GM12892 (cell line): Measurements from ENCODE around the gene CELA2B.
"Not testable (repeated sequence)": the region's sequence is repeated elsewhere in the genome, so short reads cannot be mapped to it uniquely, and the experiment has no call there.

ENCODE experiments used
- POLR2A ChIP-seq: IDR thresholded peaks from 2 replicates; pipeline ENCODE4 v1.6.1; 2011; ENCODE audit warnings: low read depth, low read length, control low read depth
- POLR2AphosphoS5 ChIP-seq: IDR thresholded peaks from 2 replicates; pipeline ENCODE4 v1.6.1; 2011; ENCODE audit warnings: low read depth, low read length, control low read depth

DNA sequence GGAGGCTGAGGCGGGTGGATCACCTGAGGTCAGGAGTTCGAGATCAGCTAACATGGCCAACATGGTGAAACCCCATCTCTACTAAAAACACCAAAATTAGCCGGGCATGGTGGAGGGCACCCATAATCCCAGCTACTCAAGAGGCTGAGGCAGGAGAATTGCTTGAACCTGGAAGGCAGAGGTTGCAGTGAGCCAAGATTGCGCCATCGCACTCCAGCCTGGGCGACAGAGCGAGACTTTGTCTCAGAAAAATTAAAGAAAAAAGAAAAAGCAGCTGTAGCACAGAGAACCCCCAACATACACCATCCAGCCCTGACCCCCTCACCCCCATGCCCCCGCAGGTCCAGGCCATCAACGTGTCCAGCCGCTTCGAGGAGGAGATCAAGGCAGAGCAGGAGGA, 47.7 kb upstream of the CELA2B start:
- not testable (repeated sequence) for TF ChIP-seq POLR2A, POLR2AphosphoS5
